ENCODE measurements around the gene SEC22B. TPM values are rescaled to one million over a fixed set of nuclear protein-coding genes. Genes with fewer than 3 reads are reported as not detected.
"Not testable (repeated sequence)": the region's sequence is repeated elsewhere in the genome, so short reads cannot be mapped to it uniquely, and the experiment has no call there.

SEC22B gene
- total RNA-seq, 1 experiment from 2014 or later = 18.0 TPM

- H3K4me3 Mint-ChIP-seq (ENCODE audit: low read depth, unreplicated experiment); intact Hi-C loops (cut with micrococcal nuclease; ENCODE audit: unreplicated experiment); H3K9me3 Mint-ChIP-seq (ENCODE audit: low read depth, unreplicated experiment); DNase-seq; CTCF ChIA-PET; BruUV-seq (replicated peaks); H3K27ac Mint-ChIP-seq (ENCODE audit: unreplicated experiment); H3K27me3 Mint-ChIP-seq (ENCODE audit: unreplicated experiment); H3K4me1 Mint-ChIP-seq (ENCODE audit: low read depth, unreplicated experiment); H3K36me3 Mint-ChIP-seq (ENCODE audit: insufficient read depth, unreplicated experiment): not testable (repeated sequence)
Observed at GRCh38 chr1:120109180-120109579, 67.1 kb downstream of the SEC22B start.

- H3K27me3 Mint-ChIP-seq (ENCODE audit: unreplicated experiment); H3K27ac Mint-ChIP-seq (ENCODE audit: unreplicated experiment); intact Hi-C loops (cut with micrococcal nuclease; ENCODE audit: unreplicated experiment); CTCF ChIA-PET; H3K4me1 Mint-ChIP-seq (ENCODE audit: low read depth, unreplicated experiment); BruUV-seq (replicated peaks); DNase-seq; H3K9me3 Mint-ChIP-seq (ENCODE audit: low read depth, unreplicated experiment); H3K36me3 Mint-ChIP-seq (ENCODE audit: insufficient read depth, unreplicated experiment); H3K4me3 Mint-ChIP-seq (ENCODE audit: low read depth, unreplicated experiment): not testable (repeated sequence)
Observed at GRCh38 chr1:120105288-120105687, 71.0 kb downstream of the SEC22B start.

GRCh38 chr1:120103768-120104167, 72.6 kb downstream of the SEC22B start:
- H3K27ac Mint-ChIP-seq (ENCODE audit: unreplicated experiment); DNase-seq; H3K27me3 Mint-ChIP-seq (ENCODE audit: unreplicated experiment); H3K36me3 Mint-ChIP-seq (ENCODE audit: insufficient read depth, unreplicated experiment); CTCF ChIA-PET; H3K9me3 Mint-ChIP-seq (ENCODE audit: low read depth, unreplicated experiment); H3K4me3 Mint-ChIP-seq (ENCODE audit: low read depth, unreplicated experiment); intact Hi-C loops (cut with micrococcal nuclease; ENCODE audit: unreplicated experiment); H3K4me1 Mint-ChIP-seq (ENCODE audit: low read depth, unreplicated experiment); BruUV-seq (replicated peaks): not testable (repeated sequence)

- H3K27me3 Mint-ChIP-seq (ENCODE audit: unreplicated experiment); H3K4me3 Mint-ChIP-seq (ENCODE audit: low read depth, unreplicated experiment); DNase-seq; H3K9me3 Mint-ChIP-seq (ENCODE audit: low read depth, unreplicated experiment); CTCF ChIA-PET; H3K36me3 Mint-ChIP-seq (ENCODE audit: insufficient read depth, unreplicated experiment); intact Hi-C loops (cut with micrococcal nuclease; ENCODE audit: unreplicated experiment); H3K27ac Mint-ChIP-seq (ENCODE audit: unreplicated experiment); BruUV-seq (replicated peaks); H3K4me1 Mint-ChIP-seq (ENCODE audit: low read depth, unreplicated experiment): not testable (repeated sequence)
Observed at GRCh38 chr1:120101593-120101992, 74.7 kb downstream of the SEC22B start.

Other genes starting within 250 kb of the SEC22B start
- 72.6 and 79.6 TPM in 2 replicates for gene NOTCH2, start 106.9 kb downstream of the SEC22B start, total RNA-seq (2022)
- 8.8 and 9.3 TPM in 2 replicates for gene NBPF8, start 238.5 kb upstream of the SEC22B start, total RNA-seq (2022)

Data from Calu3 (cell line).